T follicular helper cell (primary cell): ENCODE results near the gene PXN.

Experiments
- DNase-seq: peaks from one replicate; pipeline ENCODE4 v3.0.0-alpha.2; 2020; ENCODE audit warnings: low read depth
- total RNA-seq, 2 experiments: gene quantifications; one replicate each; lab custom pipeline; 2026; lab: John Stamatoyannopoulos, UW

Gene PXN
- 34.1 to 102 reads per million in 2 experiments for total RNA-seq

DNA sequence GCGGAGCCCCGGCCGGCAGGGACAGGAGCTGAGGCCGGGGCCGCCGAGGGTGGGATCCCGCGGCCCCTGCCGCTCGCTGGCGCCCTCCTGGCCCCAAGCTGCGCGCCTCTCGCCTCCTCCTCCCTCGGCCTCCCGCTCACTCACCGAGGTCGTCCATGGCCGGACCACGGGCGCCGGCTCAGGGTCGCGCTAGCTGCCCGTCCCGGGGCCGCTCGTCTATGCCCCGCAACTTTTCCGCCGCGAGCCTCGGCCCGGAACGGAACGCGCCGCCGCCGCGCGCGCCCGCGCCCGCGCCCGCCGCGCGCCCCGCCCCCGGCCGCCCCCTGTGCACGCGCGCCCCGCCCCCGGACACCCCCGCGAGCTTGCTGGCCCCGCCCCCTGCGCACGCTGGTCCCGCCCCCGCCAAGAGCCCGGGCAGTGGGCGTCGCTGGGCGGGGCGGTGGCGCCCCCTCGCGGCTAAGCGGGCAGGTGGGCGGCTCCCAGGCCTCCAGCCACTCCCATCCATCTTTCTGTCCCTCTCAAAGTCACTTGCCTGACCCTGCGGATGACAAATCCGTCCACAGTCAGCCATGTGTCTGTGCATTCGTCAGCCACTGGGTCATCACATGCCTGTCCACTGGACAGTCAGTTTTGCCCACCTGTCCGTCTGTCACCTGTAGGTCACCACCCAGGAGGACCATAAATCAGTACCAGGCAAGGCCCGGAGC, at the start of gene PXN:
Gene PXN, minus strand, starts transcription at position 258 of the 707 bp plus-strand sequence. Its CDS starts 101 bp downstream, at position 157.
- peak; percentile 90 for DNase-seq

GRCh38 chr12:120314220-120314619, 48.7 kb upstream of the PXN start:
- DNase-seq = no peak

DNA sequence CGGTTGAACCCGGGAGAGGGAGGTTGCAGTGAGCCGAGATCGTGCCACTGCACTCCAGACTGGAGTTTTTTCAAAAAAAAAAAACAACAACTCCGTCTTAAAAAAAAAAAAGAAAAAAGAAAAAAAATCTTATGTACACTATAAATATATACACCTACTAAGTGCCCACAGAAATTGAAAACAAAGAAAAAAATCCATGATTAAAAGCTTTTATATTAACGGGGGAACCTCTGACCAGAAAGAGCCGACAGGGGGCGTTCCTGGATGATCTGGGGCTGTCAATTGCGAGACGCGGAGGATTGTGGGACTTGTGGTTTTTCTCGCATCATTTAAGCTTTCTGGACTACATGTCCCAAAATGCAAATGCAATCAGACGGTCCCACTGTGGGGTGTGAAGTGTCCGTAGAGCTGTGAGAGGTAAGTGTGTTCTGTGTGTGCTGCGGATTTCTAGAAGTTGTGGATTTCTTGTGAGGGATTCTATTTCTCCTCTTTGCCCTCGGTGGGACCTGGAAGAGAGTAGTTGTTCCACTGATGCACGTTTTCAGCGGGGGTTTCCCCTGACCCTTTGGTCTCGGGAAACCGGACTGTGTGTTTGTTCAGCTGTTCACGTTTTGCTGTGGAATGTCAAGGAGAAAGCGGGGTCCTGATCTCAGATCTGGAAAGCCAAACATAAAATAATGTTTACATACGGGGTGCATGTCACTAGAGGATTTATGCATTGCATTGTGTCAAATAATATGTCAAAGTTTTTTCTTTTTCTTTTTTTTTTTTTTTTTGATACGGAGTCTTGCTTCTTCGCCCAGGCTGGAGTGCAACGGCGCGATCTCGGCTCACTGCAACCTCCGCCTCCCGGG, 36.7 kb upstream of the PXN start, which contains the start of gene SIRT4:
Gene SIRT4, plus strand, starts transcription at position 360 of the 854 bp plus-strand sequence. CDS start 1,241 bp downstream, outside the sequence.
- DNase-seq = peak; percentile 86

DNA sequence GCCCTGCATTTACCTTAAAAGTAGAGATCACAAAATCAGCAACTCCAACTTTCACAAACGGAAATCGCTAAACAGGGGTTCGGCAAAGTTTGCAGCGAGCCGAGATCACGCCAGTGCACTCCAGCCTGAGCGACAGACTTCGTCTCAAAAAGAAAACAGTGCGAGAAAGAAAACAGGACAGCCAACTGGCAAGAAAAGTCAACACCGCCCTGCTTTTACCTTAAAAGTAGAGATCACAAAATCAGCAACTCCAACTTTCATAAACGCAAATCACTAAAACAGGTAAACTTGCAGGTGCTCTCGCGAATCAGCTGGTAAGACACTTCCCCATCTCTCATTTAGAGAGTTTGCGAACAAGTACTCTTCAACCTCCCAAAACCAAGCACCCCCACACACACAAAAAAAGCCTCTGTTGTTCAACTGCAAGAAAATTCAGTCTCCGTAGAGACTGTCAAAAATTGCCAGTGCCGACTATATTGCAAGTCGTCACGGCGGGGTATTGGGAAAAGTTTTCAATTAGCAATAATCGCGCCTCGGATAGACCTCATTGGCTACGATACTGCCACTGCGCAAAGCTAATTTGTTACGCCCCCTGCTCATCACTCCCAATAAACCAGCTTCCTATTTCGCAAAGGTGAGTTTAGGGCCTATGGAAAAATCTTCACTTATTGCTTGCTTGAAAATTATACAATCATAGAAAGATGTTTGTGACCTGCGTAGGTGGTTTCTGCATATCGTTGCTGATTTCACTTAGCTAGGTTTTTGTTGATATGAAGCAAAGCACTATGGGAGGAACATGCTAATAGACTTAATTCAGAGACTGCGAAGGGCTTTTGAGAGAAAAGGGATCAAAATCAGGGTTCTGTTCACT, 27.4 kb upstream of the PXN start, which contains the start of gene RNU4-1:
Gene RNU4-1, minus strand, starts transcription at position 577 of the 871 bp plus-strand sequence.
- DNase-seq = peak; percentile 69

DNA sequence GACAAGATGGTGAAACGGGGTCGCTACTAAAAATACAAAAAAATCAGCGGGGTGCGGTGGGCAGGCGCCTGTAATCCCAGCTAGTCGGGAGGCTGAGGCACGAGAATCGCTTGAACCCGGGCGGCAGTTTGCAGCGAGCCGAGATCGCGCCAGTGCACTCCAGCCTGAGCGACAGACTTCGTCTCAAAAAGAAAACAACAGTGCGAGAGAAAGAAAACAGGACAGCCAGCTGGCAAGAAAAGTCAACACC, 26.8 kb upstream of the PXN start:
- no peak for DNase-seq

DNA sequence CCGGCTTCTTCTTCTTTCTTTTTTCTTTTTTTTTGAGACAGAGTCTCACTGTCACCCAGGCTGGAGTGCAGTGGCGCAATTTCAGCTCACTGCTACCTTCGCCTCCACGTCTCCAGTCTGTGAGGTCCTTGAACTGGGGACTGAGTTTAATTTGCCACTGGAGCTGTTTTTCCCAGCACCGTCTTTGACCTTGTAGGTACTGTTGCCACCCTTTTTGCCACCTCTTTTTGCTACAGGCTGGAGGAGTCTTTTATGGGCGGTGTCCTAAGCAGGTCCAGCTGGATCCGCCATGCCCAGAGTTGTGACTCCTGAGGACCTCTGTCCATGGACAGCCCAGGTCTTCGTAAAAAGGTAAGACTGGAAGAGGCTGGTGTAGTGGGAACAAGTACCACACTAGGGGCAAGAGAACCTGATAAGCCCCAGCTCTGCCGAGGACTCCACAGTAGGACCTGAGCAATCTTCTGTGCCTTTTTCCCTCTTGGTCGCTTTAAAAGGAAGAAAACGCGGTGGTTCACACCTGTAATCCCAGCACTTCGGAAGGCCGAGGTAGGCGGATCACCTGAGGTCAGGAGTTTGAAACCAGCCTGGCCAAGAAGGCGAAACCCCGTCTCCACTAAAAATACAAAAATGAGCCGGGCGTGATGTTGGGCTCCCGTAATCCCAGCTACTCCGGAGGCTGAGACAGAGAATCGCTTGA, 25.2 kb upstream of the PXN start:
- no peak for DNase-seq

DNA sequence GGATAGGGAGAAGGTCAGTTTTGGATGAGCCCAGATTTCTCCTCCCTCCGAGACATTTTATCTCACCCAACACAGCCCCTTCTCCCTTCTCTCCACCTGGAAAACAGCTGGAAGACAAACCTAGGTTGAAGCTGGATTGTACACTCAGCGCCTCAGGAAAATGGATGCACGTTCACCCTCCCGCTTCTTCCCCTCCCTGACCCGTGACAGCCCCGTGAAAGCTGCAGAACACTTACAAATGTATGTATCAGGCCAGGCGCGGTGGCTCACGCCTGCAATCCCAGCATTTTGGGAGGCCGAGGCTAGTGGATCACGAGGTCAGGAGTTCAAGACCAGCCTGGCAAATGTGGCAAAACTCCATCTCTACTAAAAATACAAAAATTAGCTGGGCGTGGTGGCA, 22.0 kb upstream of the PXN start:
- no peak for DNase-seq

GRCh38 chr12:120286768-120287490, 21.4 kb upstream of the PXN start:
- DNase-seq = no peak

GRCh38 chr12:120284381-120284780, 18.9 kb upstream of the PXN start:
- no peak for DNase-seq

DNA sequence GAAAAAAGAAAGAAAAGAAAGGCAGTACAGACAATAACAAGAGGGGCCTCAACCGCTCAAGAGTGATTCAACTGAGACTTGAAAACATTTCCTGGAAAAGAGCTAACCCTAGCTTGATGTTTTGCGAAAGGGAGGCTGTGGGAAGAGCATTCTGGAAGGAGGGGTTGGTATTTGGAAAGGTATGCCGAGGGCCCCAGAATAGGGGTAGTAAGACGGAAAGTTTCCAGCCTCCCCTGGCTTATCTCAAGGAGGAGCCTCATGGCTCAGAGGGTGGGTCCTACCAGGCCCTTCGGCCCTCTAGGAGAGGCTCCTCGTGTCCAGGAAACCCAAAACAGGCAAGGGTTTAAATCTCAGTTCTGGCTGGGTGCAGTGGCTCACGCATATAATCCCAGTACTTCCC, 17.8 kb upstream of the PXN start:
- DNase-seq = no peak

GRCh38 chr12:120278137-120279069, 12.9 kb upstream of the PXN start:
- DNase-seq = no peak

DNA sequence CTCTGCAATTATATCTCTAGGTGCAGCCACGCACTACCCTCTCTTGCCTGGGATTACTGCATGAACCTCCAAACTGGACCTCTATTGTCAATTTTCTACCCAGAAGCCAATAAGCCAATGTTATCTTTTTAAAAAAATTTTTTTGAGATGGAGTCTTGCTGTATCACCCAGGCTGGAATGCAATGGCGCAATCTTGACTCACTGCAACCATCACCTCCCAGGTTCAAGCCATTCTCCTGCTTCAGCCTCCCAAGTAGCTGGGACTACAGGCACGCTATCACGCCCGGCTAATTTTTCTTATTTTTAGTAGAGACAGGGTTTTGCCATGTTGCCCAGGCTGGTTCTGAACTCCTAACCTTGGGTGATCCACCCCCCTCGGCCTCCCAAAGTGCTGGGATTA, 11.2 kb upstream of the PXN start:
- no peak for DNase-seq

- DNase-seq = no peak
Observed at GRCh38 chr12:120267736-120268135, 2.2 kb upstream of the PXN start.

GRCh38 chr12:120266180-120266870, 795 bp upstream of the PXN start:
- DNase-seq = no peak

- DNase-seq = no peak
Observed at GRCh38 chr12:120264904-120265472, 542 bp downstream of the PXN start.

- DNase-seq = no peak
Observed at GRCh38 chr12:120264086-120264903, 1.2 kb downstream of the PXN start.

- DNase-seq = no peak
Observed at GRCh38 chr12:120263748-120264085, 1.8 kb downstream of the PXN start.
